ENCODE measurements around the gene ONECUT3. TPM values are rescaled to one million over a fixed set of nuclear protein-coding genes. Genes with fewer than 3 reads are reported as not detected.
A peak's percentile ranks its signal among the peaks of the same experiment; 100 is the strongest.
"Not testable (repeated sequence)": the region's sequence is repeated elsewhere in the genome, so short reads cannot be mapped to it uniquely, and the experiment has no call there.

ONECUT3 gene
- total and polyA plus RNA-seq, 9 donors, result 0.01 to 0.05 (median 0.03) TPM; not detected in 3

- Histone ChIP-seq H3K4me3 (ENCODE audit: low read length) (no peak overlapping the region), H3K27me3 (ENCODE audit: control insufficient read depth, insufficient read depth, low read length) (peaks cover 36% of the 10 kb centered on the region)
- WGBS (ENCODE audit: insufficient coverage), result 74% methylated on average over 14 of the region's 14 CpGs
These were observed 38.6 kb downstream of the ONECUT3 start for GRCh38 chr19:1791879-1792278.

GRCh38 chr19:1794424-1795172, 41.3 kb downstream of the ONECUT3 start:
- peaks cover 5% of the 10 kb centered on the region for H3K9me3 ChIP-seq (replicated peaks; ENCODE audit: control insufficient read depth, low read depth, low read length)
- 62% methylated on average over 16 of the region's 20 CpGs for WGBS (ENCODE audit: insufficient coverage)
- H3K4me1 ChIP-seq (ENCODE audit: control insufficient read depth, insufficient read depth, low read length), result peaks cover 4% of the 10 kb centered on the region
- no peak overlapping the region for H3K27ac ChIP-seq (ENCODE audit: low read length)
- DNase-seq, result no peak
- peaks cover 20% of the 10 kb centered on the region for H3K27me3 ChIP-seq (ENCODE audit: control insufficient read depth, insufficient read depth, low read length)
- H3K4me3 ChIP-seq (ENCODE audit: low read length), result no peak overlapping the region
- no peaks in the 10 kb centered on the region for H3K36me3 ChIP-seq (ENCODE audit: control insufficient read depth, insufficient read depth, low read length)

More at GRCh38 chr19:1791879-1792278, 38.6 kb downstream of the ONECUT3 start:
- Histone ChIP-seq H3K27ac (ENCODE audit: low read length) (no peak overlapping the region), H3K9me3 (replicated peaks; ENCODE audit: control insufficient read depth, low read depth, low read length) (peaks cover 5% of the 10 kb centered on the region), H3K36me3 (ENCODE audit: control insufficient read depth, insufficient read depth, low read length) (no peaks in the 10 kb centered on the region), H3K4me1 (ENCODE audit: control insufficient read depth, insufficient read depth, low read length) (peaks cover 9% of the 10 kb centered on the region)
- DNase-seq, result no peak

GRCh38 chr19:1796395-1797142, 43.3 kb downstream of the ONECUT3 start:
- no peak for DNase-seq
- Histone ChIP-seq H3K4me3 (ENCODE audit: low read length) (no peak overlapping the region), H3K27ac (ENCODE audit: low read length) (no peak overlapping the region), H3K4me1 (ENCODE audit: control insufficient read depth, insufficient read depth, low read length) (peaks cover 4% of the 10 kb centered on the region), H3K36me3 (ENCODE audit: control insufficient read depth, insufficient read depth, low read length) (no peaks in the 10 kb centered on the region), H3K27me3 (ENCODE audit: control insufficient read depth, insufficient read depth, low read length) (peaks cover 20% of the 10 kb centered on the region), H3K9me3 (replicated peaks; ENCODE audit: control insufficient read depth, low read depth, low read length) (no peaks in the 10 kb centered on the region)
- 46% methylated on average over 40 of the region's 52 CpGs for WGBS (ENCODE audit: insufficient coverage)

GRCh38 chr19:1797313-1797712, 44.0 kb downstream of the ONECUT3 start:
- H3K27ac ChIP-seq (ENCODE audit: low read length); DNase-seq; H3K4me3 ChIP-seq (ENCODE audit: low read length); H3K9me3 ChIP-seq (replicated peaks; ENCODE audit: control insufficient read depth, low read depth, low read length); H3K36me3 ChIP-seq (ENCODE audit: control insufficient read depth, insufficient read depth, low read length); H3K4me1 ChIP-seq (ENCODE audit: control insufficient read depth, insufficient read depth, low read length): not testable (repeated sequence)
- WGBS (ENCODE audit: insufficient coverage), result no CpG with 5 or more reads among the region's 7 CpGs
- peaks cover 20% of the 10 kb centered on the region for H3K27me3 ChIP-seq (ENCODE audit: control insufficient read depth, insufficient read depth, low read length)

- Histone ChIP-seq H3K4me3 (ENCODE audit: low read length) (no peak overlapping the region), H3K27me3 (ENCODE audit: control insufficient read depth, insufficient read depth, low read length) (peaks cover 20% of the 10 kb centered on the region), H3K36me3 (ENCODE audit: control insufficient read depth, insufficient read depth, low read length) (no peaks in the 10 kb centered on the region), H3K9me3 (replicated peaks; ENCODE audit: control insufficient read depth, low read depth, low read length) (peaks cover 3% of the 10 kb centered on the region), H3K4me1 (ENCODE audit: control insufficient read depth, insufficient read depth, low read length) (peaks cover 4% of the 10 kb centered on the region), H3K27ac (ENCODE audit: low read length) (no peak overlapping the region)
- no peak for DNase-seq
- 75% methylated on average over 36 of the region's 36 CpGs for WGBS (ENCODE audit: insufficient coverage)
These were observed 46.5 kb downstream of the ONECUT3 start for GRCh38 chr19:1799695-1800342.

GRCh38 chr19:1804858-1805257, 51.6 kb downstream of the ONECUT3 start:
- peaks cover 10% of the 10 kb centered on the region for H3K27me3 ChIP-seq (ENCODE audit: control insufficient read depth, insufficient read depth, low read length)
- H3K27ac ChIP-seq (ENCODE audit: low read length), result no peak overlapping the region
- peaks cover 3% of the 10 kb centered on the region for H3K9me3 ChIP-seq (replicated peaks; ENCODE audit: control insufficient read depth, low read depth, low read length)
- H3K36me3 ChIP-seq (ENCODE audit: control insufficient read depth, insufficient read depth, low read length), result no peaks in the 10 kb centered on the region
- H3K4me3 ChIP-seq (ENCODE audit: low read length), result no peak overlapping the region
- no peaks in the 10 kb centered on the region for H3K4me1 ChIP-seq (ENCODE audit: control insufficient read depth, insufficient read depth, low read length)
- no CpG with 5 or more reads among the region's 6 CpGs for whole genome bisulfite sequencing (ENCODE audit: insufficient coverage)
- no peak for DNase-seq

- no peak for DNase-seq
These were observed 52.3 kb downstream of the ONECUT3 start for GRCh38 chr19:1805401-1806183.

GRCh38 chr19:1806184-1807029, 53.1 kb downstream of the ONECUT3 start:
- WGBS (ENCODE audit: insufficient coverage), result 63% methylated on average over 43 of the region's 45 CpGs
- Histone ChIP-seq H3K27ac (ENCODE audit: low read length) (no peak overlapping the region), H3K27me3 (ENCODE audit: control insufficient read depth, insufficient read depth, low read length) (peaks cover 7% of the 10 kb centered on the region), H3K4me3 (ENCODE audit: low read length) (no peak overlapping the region), H3K36me3 (ENCODE audit: control insufficient read depth, insufficient read depth, low read length) (no peaks in the 10 kb centered on the region), H3K9me3 (replicated peaks; ENCODE audit: control insufficient read depth, low read depth, low read length) (peaks cover 3% of the 10 kb centered on the region), H3K4me1 (ENCODE audit: control insufficient read depth, insufficient read depth, low read length) (no peaks in the 10 kb centered on the region)
- DNase-seq, result no peak

More at GRCh38 chr19:1805401-1806183, 52.3 kb downstream of the ONECUT3 start:
- Histone ChIP-seq H3K27me3 (ENCODE audit: control insufficient read depth, insufficient read depth, low read length) (peaks cover 7% of the 10 kb centered on the region), H3K4me3 (ENCODE audit: low read length) (no peak overlapping the region), H3K9me3 (replicated peaks; ENCODE audit: control insufficient read depth, low read depth, low read length) (peaks cover 3% of the 10 kb centered on the region), H3K4me1 (ENCODE audit: control insufficient read depth, insufficient read depth, low read length) (no peaks in the 10 kb centered on the region), H3K27ac (ENCODE audit: low read length) (no peak overlapping the region), H3K36me3 (ENCODE audit: control insufficient read depth, insufficient read depth, low read length) (no peaks in the 10 kb centered on the region)
- WGBS (ENCODE audit: insufficient coverage), result 89% methylated on average over 8 of the region's 24 CpGs

GRCh38 chr19:1807030-1807694, 53.9 kb downstream of the ONECUT3 start:
- Histone ChIP-seq H3K4me3 (ENCODE audit: low read length) (no peak overlapping the region), H3K27ac (ENCODE audit: low read length) (no peak overlapping the region), H3K4me1 (ENCODE audit: control insufficient read depth, insufficient read depth, low read length) (peaks cover 4% of the 10 kb centered on the region), H3K36me3 (ENCODE audit: control insufficient read depth, insufficient read depth, low read length) (no peaks in the 10 kb centered on the region), H3K9me3 (replicated peaks; ENCODE audit: control insufficient read depth, low read depth, low read length) (peaks cover 3% of the 10 kb centered on the region), H3K27me3 (ENCODE audit: control insufficient read depth, insufficient read depth, low read length) (peaks cover 9% of the 10 kb centered on the region)
- WGBS (ENCODE audit: insufficient coverage), result 32% methylated on average over 21 of the region's 28 CpGs
- peak; percentile 6 for DNase-seq
